Measurements from ENCODE around the gene PPP1R3F. TPM values are rescaled to one million over a fixed set of nuclear protein-coding genes. Genes with fewer than 3 reads are reported as not detected.
A peak's percentile ranks its signal among the peaks of the same experiment; 100 is the strongest.

Gene PPP1R3F
- total RNA-seq, 1 donor from 2014 or later, result 5.6 TPM

DNA sequence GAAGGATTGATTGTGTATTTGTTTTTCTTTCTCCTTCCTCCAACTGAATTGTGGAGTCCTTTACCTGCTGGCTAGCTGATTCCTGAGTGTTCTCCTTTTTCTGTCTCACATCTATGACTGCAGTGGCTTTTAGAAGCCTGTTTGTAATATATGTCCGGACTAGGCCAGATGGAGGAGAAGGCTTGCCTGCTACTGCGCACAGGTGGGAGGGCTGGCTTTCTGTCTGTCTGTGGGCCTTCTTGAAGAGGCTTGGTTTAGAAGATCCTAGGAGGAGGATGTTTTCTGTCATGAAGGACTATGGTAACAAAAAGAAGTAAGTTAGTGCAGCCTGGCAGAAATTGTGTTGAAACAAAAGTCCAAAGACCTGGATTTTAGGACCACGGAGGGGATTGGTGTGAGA, 8.5 kb downstream of the PPP1R3F start:
- Histone ChIP-seq H3F3A (ENCODE audit: low read depth) (peaks cover 6% of the 10 kb centered on the region), H3K27me3 (no peaks in the 10 kb centered on the region), H4K20me1 (ENCODE audit: low read depth) (peaks cover 27% of the 10 kb centered on the region), H2AFZ (replicated peaks) (no peak overlapping the region), H3K9me3 (ENCODE audit: low read depth) (no peaks in the 10 kb centered on the region), H3K79me2 (ENCODE audit: low read depth) (peaks cover 19% of the 10 kb centered on the region), H3K4me2 (no peak overlapping the region), H3K4me3 (no peak overlapping the region), H3K9ac (no peak overlapping the region), H3K27ac (no peak overlapping the region), H3K36me3 (no peaks in the 10 kb centered on the region), H3K4me1 (no peaks in the 10 kb centered on the region)
- Mint-ChIP-seq H3K27me3 (ENCODE audit: insufficient read depth, low read depth) (peaks cover 2% of the 10 kb centered on the region), H3K27ac (no peak overlapping the region), H3K9me3 (peaks cover 2% of the 10 kb centered on the region), H3K4me1 (peaks cover 9% of the 10 kb centered on the region), H3K4me3 (no peak overlapping the region), H3K36me3 (no peaks in the 10 kb centered on the region)
- DNase-seq (ENCODE audit: low spot score), result no peak
- TF ChIP-seq, protein P1, sequence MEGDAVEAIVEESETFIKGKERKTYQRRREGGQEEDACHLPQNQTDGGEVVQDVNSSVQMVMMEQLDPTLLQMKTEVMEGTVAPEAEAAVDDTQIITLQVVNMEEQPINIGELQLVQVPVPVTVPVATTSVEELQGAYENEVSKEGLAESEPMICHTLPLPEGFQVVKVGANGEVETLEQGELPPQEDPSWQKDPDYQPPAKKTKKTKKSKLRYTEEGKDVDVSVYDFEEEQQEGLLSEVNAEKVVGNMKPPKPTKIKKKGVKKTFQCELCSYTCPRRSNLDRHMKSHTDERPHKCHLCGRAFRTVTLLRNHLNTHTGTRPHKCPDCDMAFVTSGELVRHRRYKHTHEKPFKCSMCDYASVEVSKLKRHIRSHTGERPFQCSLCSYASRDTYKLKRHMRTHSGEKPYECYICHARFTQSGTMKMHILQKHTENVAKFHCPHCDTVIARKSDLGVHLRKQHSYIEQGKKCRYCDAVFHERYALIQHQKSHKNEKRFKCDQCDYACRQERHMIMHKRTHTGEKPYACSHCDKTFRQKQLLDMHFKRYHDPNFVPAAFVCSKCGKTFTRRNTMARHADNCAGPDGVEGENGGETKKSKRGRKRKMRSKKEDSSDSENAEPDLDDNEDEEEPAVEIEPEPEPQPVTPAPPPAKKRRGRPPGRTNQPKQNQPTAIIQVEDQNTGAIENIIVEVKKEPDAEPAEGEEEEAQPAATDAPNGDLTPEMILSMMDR (IDR thresholded peaks at IDR 0.05), result no peak
- TF ChIP-seq EZH2 (IDR thresholded peaks at IDR 0.05) (no peak), EZH2phosphoT487 (IDR thresholded peaks at IDR 0.05) (no peak)

DNA sequence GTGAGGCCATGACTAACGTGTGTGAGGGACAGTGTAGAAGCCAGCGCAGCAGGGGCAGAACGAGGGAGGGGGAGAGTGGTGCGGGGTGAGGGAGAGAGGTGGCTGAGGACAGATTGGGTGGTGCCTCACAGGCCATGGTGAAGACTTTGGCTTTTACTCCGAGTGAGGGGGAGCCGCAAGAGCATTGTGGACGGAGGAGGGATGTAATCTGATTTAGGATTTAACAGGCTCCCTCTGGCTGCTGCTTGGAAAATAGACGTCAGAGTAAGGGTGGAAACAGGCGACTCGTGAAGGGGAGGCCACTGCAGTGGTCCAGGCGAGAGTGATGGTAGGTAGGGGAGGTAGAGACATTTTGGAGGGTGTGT, 13.0 kb downstream of the PPP1R3F start:
- H3K4me3 Mint-ChIP-seq, result no peak overlapping the region
- no peaks in the 10 kb centered on the region for H3K27me3 ChIP-seq
- no peak overlapping the region for H2AFZ ChIP-seq (replicated peaks)
- no peaks in the 10 kb centered on the region for H4K20me1 ChIP-seq (ENCODE audit: low read depth)
- H3K9me3 ChIP-seq (ENCODE audit: low read depth), result no peaks in the 10 kb centered on the region
- H3K79me2 ChIP-seq (ENCODE audit: low read depth), result no peaks in the 10 kb centered on the region
- H3K9ac ChIP-seq, result no peak overlapping the region
- H3K4me1 ChIP-seq, result no peaks in the 10 kb centered on the region
- no peak for TF ChIP-seq EZH2phosphoT487 (IDR thresholded peaks at IDR 0.05)
- TF ChIP-seq EZH2 (IDR thresholded peaks at IDR 0.05), result no peak
- TF ChIP-seq, protein P1 (IDR thresholded peaks at IDR 0.05), result peak; percentile 35
- no peak overlapping the region for H3K4me3 ChIP-seq
- H3K36me3 ChIP-seq, result no peaks in the 10 kb centered on the region
- H3K9me3 Mint-ChIP-seq, result peaks cover 4% of the 10 kb centered on the region
- peak overlapping the region; percentile 13 for H3K27ac Mint-ChIP-seq
- H3K27ac ChIP-seq, result no peak overlapping the region
- no peak overlapping the region for H3K4me2 ChIP-seq
- H3K4me1 Mint-ChIP-seq, result peaks cover 7% of the 10 kb centered on the region
- peaks cover 6% of the 10 kb centered on the region for H3F3A ChIP-seq (ENCODE audit: low read depth)
- H3K36me3 Mint-ChIP-seq, result no peaks in the 10 kb centered on the region
- no peaks in the 10 kb centered on the region for H3K27me3 Mint-ChIP-seq (ENCODE audit: insufficient read depth, low read depth)
- DNase-seq (ENCODE audit: low spot score), result peak; percentile 58

DNA sequence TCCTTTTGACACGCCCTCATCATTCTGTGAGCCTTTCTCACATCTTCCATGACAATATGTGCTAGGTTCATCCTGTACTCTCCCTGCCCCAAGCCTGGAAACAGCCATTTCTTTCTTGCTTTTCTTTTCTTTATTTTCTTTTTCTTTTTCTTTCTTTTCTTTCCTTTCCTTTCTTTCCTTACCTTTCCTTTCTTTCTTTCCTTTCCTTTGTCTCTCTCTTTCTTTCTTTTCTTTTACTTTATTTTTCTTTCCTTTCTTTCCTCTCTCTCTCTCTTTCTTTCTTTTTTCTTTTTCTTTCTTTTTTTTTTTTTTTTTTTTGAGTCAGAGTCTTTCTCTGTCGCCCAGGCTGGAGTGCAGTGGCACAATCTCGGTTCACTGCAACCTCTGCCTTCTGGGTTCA, 14.6 kb downstream of the PPP1R3F start:
- Mint-ChIP-seq H3K36me3 (no peaks in the 10 kb centered on the region), H3K4me3 (no peak overlapping the region), H3K9me3 (peaks cover 2% of the 10 kb centered on the region), H3K27ac (no peak overlapping the region), H3K27me3 (ENCODE audit: insufficient read depth, low read depth) (no peaks in the 10 kb centered on the region), H3K4me1 (peaks cover 7% of the 10 kb centered on the region)
- Histone ChIP-seq H3K4me3 (no peak overlapping the region), H2AFZ (replicated peaks) (no peak overlapping the region), H3K9me3 (ENCODE audit: low read depth) (no peaks in the 10 kb centered on the region), H3K9ac (no peak overlapping the region), H3K36me3 (no peaks in the 10 kb centered on the region), H3K4me1 (no peaks in the 10 kb centered on the region), H3K27me3 (no peaks in the 10 kb centered on the region), H4K20me1 (ENCODE audit: low read depth) (no peaks in the 10 kb centered on the region), H3K79me2 (ENCODE audit: low read depth) (no peaks in the 10 kb centered on the region), H3F3A (ENCODE audit: low read depth) (peaks cover 6% of the 10 kb centered on the region), H3K4me2 (no peak overlapping the region), H3K27ac (no peak overlapping the region)
- no peak for TF ChIP-seq EZH2phosphoT487 (IDR thresholded peaks at IDR 0.05)
- TF ChIP-seq, protein P1 (IDR thresholded peaks at IDR 0.05), result no peak
- TF ChIP-seq EZH2 (IDR thresholded peaks at IDR 0.05), result no peak
- no peak for DNase-seq (ENCODE audit: low spot score)
